Measurements from ENCODE around the gene OR2L5.

OR2L5 gene

GRCh38 chr1:247992986-247993385 is 20.5 kb upstream of the OR2L5 start:
- no peak for ATAC-seq
- no peak for TF ChIP-seq SNAI2 (CRISPR knock-in tag; IDR thresholded peaks at IDR 0.05)
- no peak for TF ChIP-seq ZC3H10 (CRISPR knock-in tag; IDR thresholded peaks at IDR 0.05)
- TF ChIP-seq ZNF70 (CRISPR knock-in tag; IDR thresholded peaks at IDR 0.05): no peak
- TF ChIP-seq OSR1 (CRISPR knock-in tag; IDR thresholded peaks at IDR 0.05): no peak
- TF ChIP-seq RARB (CRISPR knock-in tag; IDR thresholded peaks at IDR 0.05): no peak
- no peak for TF ChIP-seq TCF4 (CRISPR knock-in tag; IDR thresholded peaks at IDR 0.05; ENCODE audit: borderline replicate concordance)

DNA sequence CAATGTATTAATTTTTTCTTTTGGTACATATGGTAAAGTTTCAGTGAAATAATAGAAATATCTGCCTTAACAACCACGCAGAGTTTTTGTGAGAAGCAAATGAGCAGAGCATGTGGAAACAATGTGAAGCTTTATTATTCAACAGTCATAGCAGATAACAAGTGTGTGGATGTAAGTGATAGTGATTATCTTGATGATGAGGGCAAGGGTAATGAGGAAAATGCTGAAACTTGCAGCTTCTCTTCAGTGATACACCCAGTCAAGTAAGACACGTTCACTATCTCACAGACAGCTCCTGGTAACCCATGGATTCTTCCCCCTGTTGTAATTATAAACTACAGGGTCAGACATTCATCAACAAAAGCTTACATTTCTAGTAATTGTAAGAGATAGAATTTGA is 14.6 kb upstream of the OR2L5 start:
- ATAC-seq: no peak
- TF ChIP-seq ZNF565 (CRISPR knock-in tag; conservative IDR thresholded peaks at IDR 0.05; ENCODE audit: low read depth) (no peak), PATZ1 (CRISPR knock-in tag; IDR thresholded peaks at IDR 0.05; ENCODE audit: borderline replicate concordance) (no peak), CREB5 (CRISPR knock-in tag; IDR thresholded peaks at IDR 0.05; ENCODE audit: low read depth) (no peak), ARNTL (CRISPR knock-in tag; IDR thresholded peaks at IDR 0.05; ENCODE audit: borderline replicate concordance, low read depth) (no peak), TCF4 (CRISPR knock-in tag; IDR thresholded peaks at IDR 0.05; ENCODE audit: borderline replicate concordance) (no peak), GLIS3 (CRISPR knock-in tag; IDR thresholded peaks at IDR 0.05) (no peak), TOX (CRISPR knock-in tag; IDR thresholded peaks at IDR 0.05; ENCODE audit: borderline replicate concordance) (no peak), ESRRG (CRISPR knock-in tag; IDR thresholded peaks at IDR 0.05) (no peak), ZFP3 (CRISPR knock-in tag; IDR thresholded peaks at IDR 0.05) (no peak), ZNF8 (CRISPR knock-in tag; IDR thresholded peaks at IDR 0.05) (no peak), ZC3H10 (CRISPR knock-in tag; IDR thresholded peaks at IDR 0.05) (no peak), ZNF70 (CRISPR knock-in tag; IDR thresholded peaks at IDR 0.05) (no peak), RARB (CRISPR knock-in tag; IDR thresholded peaks at IDR 0.05) (no peak), SNAI2 (CRISPR knock-in tag; IDR thresholded peaks at IDR 0.05) (no peak), ISL1 (CRISPR knock-in tag; IDR thresholded peaks at IDR 0.05) (no peak), PPARA (CRISPR knock-in tag; IDR thresholded peaks at IDR 0.05; ENCODE audit: borderline replicate concordance) (no peak), OSR1 (CRISPR knock-in tag; IDR thresholded peaks at IDR 0.05) (no peak)
- TF ChIP-seq, protein P1, sequence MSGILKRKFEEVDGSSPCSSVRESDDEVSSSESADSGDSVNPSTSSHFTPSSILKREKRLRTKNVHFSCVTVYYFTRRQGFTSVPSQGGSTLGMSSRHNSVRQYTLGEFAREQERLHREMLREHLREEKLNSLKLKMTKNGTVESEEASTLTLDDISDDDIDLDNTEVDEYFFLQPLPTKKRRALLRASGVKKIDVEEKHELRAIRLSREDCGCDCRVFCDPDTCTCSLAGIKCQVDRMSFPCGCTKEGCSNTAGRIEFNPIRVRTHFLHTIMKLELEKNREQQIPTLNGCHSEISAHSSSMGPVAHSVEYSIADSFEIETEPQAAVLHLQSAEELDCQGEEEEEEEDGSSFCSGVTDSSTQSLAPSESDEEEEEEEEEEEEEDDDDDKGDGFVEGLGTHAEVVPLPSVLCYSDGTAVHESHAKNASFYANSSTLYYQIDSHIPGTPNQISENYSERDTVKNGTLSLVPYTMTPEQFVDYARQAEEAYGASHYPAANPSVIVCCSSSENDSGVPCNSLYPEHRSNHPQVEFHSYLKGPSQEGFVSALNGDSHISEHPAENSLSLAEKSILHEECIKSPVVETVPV (CRISPR knock-in tag; IDR thresholded peaks at IDR 0.05): no peak
- TF ChIP-seq, protein P2, sequence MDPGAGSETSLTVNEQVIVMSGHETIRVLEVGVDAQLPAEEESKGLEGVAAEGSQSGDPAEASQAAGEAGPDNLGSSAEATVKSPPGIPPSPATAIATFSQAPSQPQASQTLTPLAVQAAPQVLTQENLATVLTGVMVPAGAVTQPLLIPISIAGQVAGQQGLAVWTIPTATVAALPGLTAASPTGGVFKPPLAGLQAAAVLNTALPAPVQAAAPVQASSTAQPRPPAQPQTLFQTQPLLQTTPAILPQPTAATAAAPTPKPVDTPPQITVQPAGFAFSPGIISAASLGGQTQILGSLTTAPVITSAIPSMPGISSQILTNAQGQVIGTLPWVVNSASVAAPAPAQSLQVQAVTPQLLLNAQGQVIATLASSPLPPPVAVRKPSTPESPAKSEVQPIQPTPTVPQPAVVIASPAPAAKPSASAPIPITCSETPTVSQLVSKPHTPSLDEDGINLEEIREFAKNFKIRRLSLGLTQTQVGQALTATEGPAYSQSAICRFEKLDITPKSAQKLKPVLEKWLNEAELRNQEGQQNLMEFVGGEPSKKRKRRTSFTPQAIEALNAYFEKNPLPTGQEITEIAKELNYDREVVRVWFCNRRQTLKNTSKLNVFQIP (CRISPR knock-in tag; IDR thresholded peaks at IDR 0.05; ENCODE audit: borderline replicate concordance, low read depth): no peak

- no peak for ATAC-seq
- TF ChIP-seq GLIS3 (CRISPR knock-in tag; IDR thresholded peaks at IDR 0.05): no peak
- TF ChIP-seq RARB (CRISPR knock-in tag; IDR thresholded peaks at IDR 0.05): no peak
- no peak for TF ChIP-seq ZFP3 (CRISPR knock-in tag; IDR thresholded peaks at IDR 0.05)
- no peak for TF ChIP-seq TSHZ2 (CRISPR knock-in tag; IDR thresholded peaks at IDR 0.05)
- no peak for TF ChIP-seq ZNF8 (CRISPR knock-in tag; IDR thresholded peaks at IDR 0.05)
- TF ChIP-seq TCF4 (CRISPR knock-in tag; IDR thresholded peaks at IDR 0.05; ENCODE audit: borderline replicate concordance): no peak
- no peak for TF ChIP-seq ZNF565 (CRISPR knock-in tag; conservative IDR thresholded peaks at IDR 0.05; ENCODE audit: low read depth)
- TF ChIP-seq OSR1 (CRISPR knock-in tag; IDR thresholded peaks at IDR 0.05): no peak
- TF ChIP-seq ZNF70 (CRISPR knock-in tag; IDR thresholded peaks at IDR 0.05): no peak
- TF ChIP-seq TOX (CRISPR knock-in tag; IDR thresholded peaks at IDR 0.05; ENCODE audit: borderline replicate concordance): no peak
- TF ChIP-seq SNAI2 (CRISPR knock-in tag; IDR thresholded peaks at IDR 0.05): no peak
- no peak for TF ChIP-seq PATZ1 (CRISPR knock-in tag; IDR thresholded peaks at IDR 0.05; ENCODE audit: borderline replicate concordance)
- TF ChIP-seq, protein P1 (CRISPR knock-in tag; IDR thresholded peaks at IDR 0.05): no peak
- no peak for TF ChIP-seq CSDC2 (CRISPR knock-in tag; IDR thresholded peaks at IDR 0.05)
- no peak for TF ChIP-seq PPARA (CRISPR knock-in tag; IDR thresholded peaks at IDR 0.05; ENCODE audit: borderline replicate concordance)
- TF ChIP-seq BACH2 (CRISPR knock-in tag; IDR thresholded peaks at IDR 0.05; ENCODE audit: borderline replicate concordance): no peak
- TF ChIP-seq ESRRG (CRISPR knock-in tag; IDR thresholded peaks at IDR 0.05): no peak
Measured at GRCh38 chr1:248000169-248000568, 13.3 kb upstream of the OR2L5 start.
